HG03108 (cell line): ENCODE data around the gene ANKMY1.
"Not testable (repeated sequence)": the region's sequence is repeated elsewhere in the genome, so short reads cannot be mapped to it uniquely, and the experiment has no call there.

Experiments
- ATAC-seq: cut with Tn5 transposase; IDR thresholded peaks from one replicate; pipeline ENCODE4 v1.9.1; 2021; ENCODE audit warnings: moderate library complexity; ENCODE audit not compliant: unreplicated experiment

Gene ANKMY1

DNA sequence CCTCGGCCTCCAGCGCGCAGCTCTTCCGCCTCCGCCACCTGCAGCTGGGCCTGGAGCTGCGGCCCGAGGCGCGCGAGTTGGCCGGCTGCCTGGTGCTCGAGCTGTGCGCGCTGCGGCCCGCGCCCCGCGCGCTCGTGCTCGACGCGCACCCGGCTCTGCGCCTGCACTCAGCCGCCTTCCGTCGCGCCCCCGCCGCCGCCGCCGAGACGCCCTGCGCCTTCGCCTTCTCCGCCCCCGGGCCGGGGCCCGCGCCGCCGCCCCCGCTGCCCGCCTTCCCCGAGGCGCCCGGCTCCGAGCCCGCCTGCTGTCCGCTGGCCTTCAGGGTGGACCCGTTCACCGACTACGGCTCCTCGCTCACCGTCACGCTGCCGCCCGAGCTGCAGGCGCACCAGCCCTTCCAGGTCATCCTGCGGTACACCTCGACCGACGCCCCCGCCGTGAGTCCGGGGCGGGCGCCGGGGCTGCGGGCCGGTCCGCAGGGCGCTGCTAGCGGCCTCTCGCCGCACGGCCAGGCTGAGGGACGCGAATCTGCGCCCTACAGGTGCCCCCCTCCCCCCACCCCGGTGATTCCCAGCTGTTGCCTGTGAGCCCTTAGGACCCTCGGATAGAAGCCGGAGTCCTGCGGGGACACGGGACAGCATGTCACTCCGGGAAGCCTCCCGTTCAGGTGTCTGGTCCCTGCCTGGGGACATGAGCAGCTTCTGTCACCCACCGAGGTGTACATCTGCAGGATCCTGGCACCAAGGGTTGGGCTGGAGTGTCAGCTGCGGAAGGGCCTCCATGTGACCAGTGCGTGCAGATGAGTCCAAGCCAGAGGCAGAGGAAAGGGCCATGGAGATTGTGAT is 11.1 kb upstream of the ANKMY1 start:
- ATAC-seq, result no peak

DNA sequence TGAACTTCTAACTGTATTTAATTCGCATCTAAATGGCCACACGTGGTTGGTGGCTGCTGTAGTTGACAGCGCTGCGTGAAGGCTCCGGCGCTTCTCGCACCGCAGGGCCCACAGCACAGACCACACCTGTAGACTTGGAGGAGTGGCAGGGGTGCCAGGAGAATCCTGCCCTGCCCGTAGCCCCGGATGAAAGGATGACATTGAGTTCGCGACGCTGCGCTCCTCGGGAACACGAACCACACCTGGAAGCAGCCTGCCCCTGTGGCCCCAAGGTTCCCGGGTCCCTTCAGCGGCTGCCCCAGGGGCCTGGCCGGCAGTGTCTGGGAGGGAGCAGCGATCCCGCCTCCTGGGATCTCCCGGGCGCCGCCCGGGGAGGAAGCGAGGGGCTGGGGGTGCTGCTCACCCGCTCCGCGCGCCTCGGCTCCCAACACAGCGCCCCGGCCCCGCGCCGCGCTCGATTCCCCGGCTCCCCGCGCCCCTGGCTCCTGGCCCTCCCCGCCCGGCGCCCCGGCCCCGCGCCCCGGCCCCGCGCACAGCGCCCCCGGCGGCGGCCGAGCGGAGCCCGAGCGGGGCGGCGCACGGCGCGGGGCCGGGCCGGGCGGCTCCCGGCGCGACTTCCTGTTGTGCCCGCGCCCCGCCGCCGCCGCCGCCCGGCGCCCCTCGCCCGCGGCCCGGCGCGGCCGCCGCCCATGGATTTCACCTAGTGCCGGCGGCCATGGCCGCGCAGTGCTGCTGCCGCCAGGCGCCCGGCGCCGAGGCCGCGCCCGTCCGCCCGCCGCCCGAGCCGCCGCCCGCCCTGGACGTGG is 10.3 kb upstream of the ANKMY1 start, which contains the start of gene RNPEPL1:
RNPEPL1 (plus strand) TSS at position 613 of the 806 bp plus-strand sequence; CDS start at position 716, 103 bp downstream.
- no peak for ATAC-seq

DNA sequence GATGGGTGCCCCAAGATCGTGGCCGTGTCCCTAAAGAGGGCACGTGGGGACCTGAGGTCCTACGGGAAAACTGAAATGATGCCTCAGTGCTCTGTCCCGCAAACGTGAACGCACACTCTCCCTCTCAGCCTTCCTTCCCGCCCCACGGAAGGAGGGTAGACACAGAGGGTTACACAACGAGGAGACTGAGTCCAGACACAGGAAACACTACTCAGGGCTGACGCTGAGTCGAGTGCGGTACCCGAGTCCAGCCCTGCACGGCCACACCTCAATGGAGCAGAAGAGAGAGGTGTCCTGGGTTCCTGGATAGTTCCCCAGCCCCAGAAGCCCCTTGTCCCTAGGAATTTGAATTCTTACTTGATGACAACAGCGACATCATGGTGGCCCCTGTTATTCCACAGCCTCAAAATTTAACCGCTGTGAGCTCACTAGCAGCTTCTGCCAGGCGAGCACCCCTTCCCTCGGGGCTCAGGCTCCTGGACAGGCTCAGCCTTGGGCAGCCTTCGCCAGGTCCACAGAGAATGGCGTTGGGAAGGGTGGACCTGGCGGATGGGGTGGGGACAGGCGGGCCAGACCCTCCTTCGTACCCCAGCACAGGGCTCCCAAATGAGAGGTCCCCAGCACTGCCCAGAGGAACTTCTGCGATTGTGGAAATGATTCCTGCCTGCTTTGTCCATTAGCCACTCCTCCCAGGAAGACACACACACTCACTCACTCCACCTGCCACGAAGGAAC is 9.5 kb upstream of the ANKMY1 start:
- ATAC-seq, result no peak

DNA sequence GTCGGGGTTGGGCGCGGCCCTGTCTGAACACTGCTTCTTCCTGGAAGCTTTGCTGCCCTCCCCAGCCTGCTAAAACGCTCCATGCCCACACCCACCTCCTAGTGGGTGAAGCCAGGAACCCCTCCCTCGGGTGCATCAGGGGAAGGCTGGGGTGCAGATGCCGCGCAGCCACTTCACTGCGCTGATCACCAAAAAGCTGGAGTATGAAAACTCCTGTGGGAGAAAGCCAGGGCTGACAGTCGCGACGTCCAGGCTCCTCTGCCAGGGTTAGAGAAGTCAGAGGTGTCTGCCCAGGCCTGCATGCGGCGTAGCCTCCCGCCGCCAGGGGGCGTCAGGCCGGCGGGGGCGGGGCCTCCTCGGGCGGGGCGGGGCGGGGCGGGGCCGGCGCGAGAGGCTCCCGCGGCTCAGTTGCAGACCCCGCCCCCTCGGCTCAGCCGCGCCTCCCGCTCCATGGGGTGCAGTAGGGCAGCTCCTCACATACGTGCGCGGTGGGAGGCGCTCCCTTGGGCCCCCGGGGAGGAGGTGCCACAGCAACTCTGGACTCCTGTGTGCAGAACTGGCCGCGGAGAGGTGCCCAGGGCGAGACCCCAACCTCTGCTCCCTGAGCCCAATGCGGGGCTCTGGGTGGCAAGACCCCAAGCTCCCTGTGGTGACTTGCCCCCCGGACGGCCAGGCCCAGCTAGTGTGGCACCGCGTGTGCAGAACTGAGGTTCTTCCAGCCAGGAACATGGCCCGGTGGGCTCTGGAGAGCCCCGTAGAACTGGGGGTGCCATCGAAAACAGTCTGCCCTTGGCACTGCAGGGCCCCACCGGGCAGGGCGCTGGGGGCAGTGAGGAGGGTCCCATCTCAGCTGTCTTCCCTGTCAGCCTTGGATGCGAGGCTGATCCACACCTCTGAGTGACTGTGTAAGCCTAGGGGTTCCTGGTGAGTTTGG is 8.7 kb upstream of the ANKMY1 start:
- ATAC-seq, result peak; percentile 48

DNA sequence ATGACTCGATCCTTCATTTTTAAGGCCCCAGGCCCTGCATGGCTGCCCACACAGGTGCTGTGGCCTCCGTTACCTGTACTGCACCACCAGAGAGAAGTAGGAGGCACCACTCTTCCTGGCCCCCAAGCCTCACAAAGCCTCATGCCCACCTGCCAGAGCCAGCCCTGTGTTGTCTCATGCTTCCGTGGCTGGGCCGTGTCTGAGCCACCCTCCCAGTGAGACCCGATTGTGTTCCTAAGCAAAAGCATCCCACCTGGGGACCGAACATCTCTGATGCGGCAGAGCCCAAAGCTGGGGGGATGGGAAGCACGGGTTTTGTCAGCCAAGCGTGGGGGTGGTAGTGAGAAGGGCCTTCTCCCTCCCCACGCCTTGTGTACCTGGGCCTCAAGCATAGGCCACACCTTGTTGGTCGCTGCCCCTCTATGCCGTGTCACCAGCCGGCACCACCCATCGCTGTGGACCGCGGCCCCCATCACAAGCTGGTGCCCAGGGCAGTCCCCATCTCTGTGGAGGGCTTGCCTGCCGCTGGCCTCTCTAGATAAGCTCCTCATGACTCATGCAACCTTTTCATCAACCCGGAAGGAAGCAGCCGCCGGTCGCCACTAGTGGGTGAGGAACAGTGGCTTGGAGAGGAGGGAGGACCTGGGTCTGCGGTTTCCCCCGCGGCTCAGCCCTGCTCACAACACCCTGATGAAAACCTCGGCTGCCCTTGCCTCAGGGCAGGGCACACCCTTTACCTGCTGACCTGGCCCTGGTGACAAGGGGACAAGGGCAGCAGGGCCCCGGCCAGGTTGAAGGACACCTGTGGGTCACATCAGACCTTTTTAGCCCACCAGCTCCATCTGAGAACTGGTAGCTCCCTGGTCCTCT is 7.8 kb upstream of the ANKMY1 start:
- peak; percentile 34 for ATAC-seq

DNA sequence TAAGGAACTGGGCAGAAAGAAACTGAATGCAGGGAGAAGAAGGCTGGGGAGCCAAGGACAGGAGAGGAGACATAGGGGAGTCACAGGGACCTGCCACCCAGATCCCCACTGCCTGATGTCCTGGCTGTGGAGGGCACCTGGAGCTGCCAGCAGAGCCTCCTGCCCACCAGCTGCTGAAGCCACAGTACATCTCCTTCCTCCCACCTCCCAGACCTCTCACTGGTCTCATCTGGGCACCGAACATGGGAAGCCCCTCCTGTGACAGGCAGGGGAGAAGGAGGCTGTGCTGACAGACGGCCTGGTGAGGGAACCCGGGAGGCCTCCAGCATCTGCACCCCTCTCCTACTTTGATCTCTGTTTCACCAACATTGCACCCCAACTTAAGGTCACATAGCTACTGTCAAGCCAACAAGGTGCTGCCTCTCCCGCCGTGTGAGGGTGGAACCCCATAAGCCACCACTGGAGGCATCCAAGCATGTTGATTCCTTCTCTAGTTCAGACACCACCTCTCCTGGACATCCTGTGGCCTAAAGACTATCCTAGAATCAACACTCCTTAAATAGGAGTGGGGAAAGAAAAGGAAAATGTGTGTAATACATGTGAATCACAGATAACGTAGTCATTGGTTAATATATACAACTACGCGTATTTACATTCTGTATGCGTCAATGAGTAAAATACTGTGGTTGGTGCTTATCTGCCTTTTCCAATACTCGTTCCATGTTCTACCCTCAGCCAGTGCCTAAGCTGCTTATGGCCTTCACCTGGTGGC is 7.0 kb upstream of the ANKMY1 start:
- ATAC-seq, result no peak

DNA sequence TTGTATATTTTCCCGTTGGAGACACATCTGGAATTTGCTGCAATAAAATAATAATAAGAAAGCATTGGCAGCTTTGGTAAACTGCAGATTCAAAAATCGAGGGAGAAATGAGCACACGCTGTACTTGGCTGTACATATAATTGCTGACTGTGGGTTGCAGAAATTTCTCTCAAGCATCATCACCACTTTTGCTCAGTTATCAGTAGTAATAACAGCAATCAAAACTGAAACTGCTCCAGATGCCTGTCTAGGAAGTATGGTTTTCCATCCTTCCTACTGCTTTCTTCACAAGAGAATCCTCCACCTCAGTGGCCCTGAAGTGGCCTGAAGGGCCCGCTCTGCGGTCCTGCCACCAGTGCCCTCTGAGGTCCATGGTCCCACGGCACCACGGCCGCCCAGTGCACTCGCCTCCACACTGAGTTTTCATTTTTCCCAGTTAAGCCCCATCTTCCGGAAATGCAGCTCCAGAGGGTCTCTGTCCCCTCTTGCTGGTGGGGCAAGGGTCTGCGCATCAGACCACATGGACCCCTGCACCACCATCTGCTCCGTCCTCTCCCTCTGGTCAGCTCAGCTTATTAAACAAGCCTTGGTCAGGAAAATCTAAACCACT is 6.3 kb upstream of the ANKMY1 start:
- no peak for ATAC-seq

DNA sequence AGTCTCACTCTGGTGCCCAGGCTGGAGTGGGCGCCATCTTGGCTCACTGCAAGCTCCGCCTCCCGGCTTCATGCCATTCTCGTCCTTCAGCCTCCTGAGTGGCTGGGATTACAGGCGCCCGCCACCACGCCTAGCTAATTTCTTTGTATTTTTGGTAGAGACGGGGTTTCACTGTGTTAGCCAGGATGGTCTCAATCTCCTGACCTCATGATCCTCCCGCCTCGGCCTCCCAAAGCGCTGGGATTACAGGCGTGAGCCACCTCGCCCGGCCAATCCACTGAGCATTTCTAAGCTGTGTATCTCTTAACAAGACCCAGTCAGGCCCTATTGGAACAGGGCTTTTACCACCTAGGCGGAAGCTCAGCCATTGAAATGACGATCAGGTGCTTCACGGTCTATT is 5.4 kb upstream of the ANKMY1 start:
- ATAC-seq, result not testable (repeated sequence)

DNA sequence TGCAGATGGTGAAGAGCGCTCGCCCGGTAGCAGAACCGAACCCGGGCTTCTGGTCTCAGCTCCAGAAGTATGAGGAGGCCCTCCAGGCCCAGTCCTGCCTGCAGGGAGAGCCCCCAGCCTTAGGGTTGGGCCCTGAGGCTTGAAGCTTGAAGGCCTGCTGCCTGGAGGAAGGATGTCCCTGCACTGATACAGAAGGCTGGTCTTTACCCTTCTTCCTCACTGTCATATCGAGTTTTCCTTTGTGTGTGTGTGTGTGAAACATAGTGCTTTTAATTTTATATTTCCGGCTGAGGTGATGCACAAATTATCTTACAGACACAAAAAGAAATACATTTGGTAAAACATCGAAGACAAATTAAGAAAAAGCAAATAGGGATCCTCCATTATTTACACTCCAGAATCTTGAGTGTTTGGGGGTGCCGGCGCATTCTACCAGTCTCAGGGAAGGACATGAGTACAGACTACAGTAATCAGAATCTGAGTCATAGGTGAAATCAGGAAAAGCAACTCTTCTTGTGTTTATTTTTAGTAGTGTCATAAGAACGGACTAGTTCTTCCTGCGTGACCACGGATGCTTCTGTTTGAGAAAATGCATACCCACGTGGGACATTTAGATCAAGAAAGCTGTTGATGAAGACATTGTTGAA is 3.7 kb upstream of the ANKMY1 start:
- ATAC-seq, result no peak

- ATAC-seq, result peak; percentile 46
Observed at GRCh38 chr2:240560480-240561324, 2.9 kb upstream of the ANKMY1 start.

- ATAC-seq, result peak; percentile 49
Observed at GRCh38 chr2:240560084-240560479, 2.3 kb upstream of the ANKMY1 start, which contains the start of gene DUSP28. TSS of gene DUSP28 (plus strand) at chr2:240560357. CDS start at chr2:240560685, 328 bp downstream.

GRCh38 chr2:240559286-240559685 is 1.5 kb upstream of the ANKMY1 start:
- no peak for ATAC-seq

GRCh38 chr2:240558236-240558761 is 511 bp upstream of the ANKMY1 start:
- ATAC-seq, result no peak

DNA sequence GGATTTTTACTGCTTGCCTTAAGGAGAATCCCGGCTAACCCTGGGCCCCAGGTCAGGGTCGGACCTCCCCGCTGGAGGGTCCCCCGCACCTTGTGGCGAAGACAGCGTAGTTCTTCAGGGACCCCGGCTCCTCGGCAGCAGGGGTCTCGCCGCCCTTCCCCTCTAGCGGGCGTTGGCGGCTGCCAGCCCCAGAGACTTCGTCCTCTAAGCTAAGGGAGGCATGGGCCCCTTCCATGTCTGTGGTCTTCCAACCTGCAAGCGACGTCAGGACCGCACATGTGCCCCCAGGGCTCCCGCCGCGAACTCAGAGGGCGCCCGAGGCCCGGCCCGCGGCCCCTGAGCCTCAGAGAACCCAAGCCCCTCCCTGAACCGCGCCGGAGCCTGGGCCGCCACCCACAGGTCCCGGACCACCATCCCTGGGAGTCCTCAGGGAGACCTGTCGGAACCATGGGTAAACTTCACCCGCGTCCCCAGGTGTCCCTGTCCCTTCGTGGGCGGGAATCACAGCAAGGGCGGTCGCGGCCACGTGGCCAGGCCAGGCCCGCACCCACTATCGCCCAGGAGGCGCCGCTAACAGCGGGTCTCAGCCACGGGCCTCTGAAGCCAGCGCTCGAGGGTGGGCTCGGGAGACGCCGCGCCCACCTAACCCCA is 562 bp downstream of the ANKMY1 start:
- no peak for ATAC-seq

- ATAC-seq, result no peak
Observed at GRCh38 chr2:240556553-240557100, 1.2 kb downstream of the ANKMY1 start.
